NCI-H2107 treated with DMSO at 0.1 percent for 48 hours (cell line): ENCODE measurements around the gene KIF7.
A peak's percentile ranks its signal among the peaks of the same experiment; 100 is the strongest.
"Not testable (repeated sequence)": the region's sequence is repeated elsewhere in the genome, so short reads cannot be mapped to it uniquely, and the experiment has no call there.

Experiments used
- DNase-seq: peaks from one replicate; lab custom pipeline; 2025; ENCODE audit not compliant: unreplicated experiment; lab: John Stamatoyannopoulos, UW

KIF7 gene, protein sequence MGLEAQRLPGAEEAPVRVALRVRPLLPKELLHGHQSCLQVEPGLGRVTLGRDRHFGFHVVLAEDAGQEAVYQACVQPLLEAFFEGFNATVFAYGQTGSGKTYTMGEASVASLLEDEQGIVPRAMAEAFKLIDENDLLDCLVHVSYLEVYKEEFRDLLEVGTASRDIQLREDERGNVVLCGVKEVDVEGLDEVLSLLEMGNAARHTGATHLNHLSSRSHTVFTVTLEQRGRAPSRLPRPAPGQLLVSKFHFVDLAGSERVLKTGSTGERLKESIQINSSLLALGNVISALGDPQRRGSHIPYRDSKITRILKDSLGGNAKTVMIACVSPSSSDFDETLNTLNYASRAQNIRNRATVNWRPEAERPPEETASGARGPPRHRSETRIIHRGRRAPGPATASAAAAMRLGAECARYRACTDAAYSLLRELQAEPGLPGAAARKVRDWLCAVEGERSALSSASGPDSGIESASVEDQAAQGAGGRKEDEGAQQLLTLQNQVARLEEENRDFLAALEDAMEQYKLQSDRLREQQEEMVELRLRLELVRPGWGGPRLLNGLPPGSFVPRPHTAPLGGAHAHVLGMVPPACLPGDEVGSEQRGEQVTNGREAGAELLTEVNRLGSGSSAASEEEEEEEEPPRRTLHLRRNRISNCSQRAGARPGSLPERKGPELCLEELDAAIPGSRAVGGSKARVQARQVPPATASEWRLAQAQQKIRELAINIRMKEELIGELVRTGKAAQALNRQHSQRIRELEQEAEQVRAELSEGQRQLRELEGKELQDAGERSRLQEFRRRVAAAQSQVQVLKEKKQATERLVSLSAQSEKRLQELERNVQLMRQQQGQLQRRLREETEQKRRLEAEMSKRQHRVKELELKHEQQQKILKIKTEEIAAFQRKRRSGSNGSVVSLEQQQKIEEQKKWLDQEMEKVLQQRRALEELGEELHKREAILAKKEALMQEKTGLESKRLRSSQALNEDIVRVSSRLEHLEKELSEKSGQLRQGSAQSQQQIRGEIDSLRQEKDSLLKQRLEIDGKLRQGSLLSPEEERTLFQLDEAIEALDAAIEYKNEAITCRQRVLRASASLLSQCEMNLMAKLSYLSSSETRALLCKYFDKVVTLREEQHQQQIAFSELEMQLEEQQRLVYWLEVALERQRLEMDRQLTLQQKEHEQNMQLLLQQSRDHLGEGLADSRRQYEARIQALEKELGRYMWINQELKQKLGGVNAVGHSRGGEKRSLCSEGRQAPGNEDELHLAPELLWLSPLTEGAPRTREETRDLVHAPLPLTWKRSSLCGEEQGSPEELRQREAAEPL (N-terminal part only)

DNA sequence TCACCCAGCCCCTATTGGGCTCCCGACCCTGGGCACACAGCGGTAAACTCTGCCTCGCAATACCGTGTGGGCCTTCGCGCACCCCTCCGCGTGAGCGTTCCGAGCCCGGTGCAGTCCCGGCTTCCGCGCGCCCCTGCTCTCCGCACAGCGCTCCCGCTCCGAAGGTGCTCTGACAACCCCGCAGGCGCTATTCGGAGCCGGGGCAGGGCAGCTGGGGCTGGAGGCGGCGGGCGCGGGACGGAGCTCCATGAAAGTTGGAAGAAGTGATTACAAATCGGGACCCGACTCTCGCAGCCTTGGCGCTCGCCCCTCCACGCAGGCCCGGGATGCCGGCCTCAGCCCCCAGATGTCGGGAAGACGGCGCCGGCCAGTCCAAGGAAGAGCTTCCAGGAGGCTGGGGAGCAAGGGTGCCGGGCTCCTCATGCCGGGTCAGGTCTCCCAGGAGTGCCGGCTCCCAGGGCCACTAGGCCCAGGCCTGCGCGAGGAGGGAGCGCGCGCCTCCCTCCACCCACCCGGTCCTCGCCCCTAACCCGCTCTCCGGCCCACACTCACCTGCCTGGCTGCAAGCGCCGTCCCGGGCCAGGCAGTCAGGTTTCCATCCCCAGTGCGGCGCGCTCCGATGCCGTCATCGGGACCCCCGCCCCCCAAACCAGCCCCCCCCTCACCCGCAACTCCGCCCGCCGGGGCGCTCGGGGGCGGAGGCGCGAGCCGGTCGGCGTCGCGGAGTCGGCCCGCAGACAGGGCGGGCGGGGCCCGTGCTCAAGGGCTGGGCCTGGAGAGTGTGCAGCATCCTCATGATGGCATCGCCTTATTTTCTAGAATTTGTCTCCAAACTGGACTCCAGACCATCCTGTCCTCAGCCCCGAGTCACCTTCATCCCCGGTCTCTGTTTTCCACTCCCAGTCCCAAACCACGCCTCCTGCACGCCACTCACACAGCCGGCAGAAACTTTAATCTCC is at the start of gene KIF7:
Gene KIF7 (minus strand): TSS at position 621 of the 959 bp plus-strand sequence. CDS start 2,537 bp downstream, outside the sequence.
- no peak for DNase-seq

DNA sequence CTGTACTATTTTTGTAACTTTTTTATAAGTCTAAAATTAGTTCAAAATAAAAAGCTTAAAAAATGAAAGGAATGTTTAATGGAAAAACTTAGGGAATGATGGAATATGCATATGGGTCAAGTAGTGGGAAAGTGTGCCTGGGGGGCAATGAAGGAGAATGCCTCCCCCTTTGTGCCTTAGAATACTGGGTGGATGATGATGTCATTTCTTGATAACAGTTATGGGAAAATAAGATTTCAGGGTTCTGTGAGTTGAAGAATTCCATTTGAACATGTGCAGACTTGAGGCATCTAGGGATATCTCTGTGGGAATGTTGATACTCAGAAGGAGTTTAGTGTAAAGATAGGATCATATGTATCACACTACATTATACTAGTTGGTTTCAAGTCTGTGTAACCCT is 49.1 kb upstream of the KIF7 start:
- no peak for DNase-seq

DNA sequence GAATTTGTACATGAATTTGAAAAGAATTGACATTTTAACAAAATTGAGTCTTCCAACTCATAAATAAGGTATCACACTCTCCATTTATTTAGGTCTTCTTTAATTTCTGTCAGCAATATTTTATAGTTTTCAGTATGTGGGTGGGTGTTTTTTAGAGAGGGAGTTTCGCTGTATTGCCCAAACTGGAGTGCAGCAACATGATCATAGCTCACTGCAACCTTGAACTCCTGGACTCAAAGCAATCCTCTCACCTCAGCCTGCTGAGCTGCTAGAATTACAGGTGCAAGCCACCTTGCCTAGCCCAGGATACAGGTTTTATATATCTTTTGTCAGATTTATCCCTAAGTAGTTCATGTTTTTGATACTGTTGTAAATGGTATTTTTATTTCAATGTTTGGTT is 39.9 kb upstream of the KIF7 start:
- no peak for DNase-seq

DNA sequence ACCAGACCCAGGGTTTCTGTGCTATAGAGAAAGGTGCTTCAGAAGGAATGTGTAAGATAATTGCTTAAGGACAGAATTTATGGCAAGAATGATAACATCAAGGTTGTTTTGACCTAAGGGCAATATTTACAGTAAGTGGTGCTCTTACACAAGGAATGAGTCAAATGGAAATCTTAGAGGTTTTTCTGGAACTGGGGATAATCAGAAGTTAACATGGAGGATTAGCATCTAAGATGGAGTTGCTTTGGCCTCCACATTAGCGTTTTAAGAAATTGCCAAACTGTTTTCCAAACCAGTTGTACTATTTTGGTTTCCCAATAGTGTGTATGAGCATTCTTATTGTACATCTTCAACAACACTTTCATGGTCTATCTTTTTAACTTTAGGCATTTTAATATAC is 38.4 kb upstream of the KIF7 start:
- DNase-seq, result no peak

DNA sequence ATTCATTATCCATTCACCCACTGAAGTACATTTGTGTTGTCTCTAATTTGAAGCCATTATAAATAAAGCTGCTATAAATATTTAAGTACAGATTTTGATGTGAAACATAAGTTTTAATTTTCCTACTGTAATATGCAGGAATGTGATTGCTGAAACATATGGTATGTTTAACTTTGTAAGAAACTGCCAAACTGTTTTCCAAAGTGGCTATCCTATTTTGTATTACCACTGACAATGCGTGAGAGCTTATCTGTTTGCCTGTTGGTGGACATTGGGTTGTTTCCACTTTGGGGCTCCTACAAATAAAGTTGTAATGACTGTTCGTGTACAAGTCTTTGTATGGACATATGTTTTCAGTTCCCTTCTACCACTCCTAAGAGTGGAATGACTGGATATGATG is 37.8 kb upstream of the KIF7 start:
- DNase-seq, result no peak

DNA sequence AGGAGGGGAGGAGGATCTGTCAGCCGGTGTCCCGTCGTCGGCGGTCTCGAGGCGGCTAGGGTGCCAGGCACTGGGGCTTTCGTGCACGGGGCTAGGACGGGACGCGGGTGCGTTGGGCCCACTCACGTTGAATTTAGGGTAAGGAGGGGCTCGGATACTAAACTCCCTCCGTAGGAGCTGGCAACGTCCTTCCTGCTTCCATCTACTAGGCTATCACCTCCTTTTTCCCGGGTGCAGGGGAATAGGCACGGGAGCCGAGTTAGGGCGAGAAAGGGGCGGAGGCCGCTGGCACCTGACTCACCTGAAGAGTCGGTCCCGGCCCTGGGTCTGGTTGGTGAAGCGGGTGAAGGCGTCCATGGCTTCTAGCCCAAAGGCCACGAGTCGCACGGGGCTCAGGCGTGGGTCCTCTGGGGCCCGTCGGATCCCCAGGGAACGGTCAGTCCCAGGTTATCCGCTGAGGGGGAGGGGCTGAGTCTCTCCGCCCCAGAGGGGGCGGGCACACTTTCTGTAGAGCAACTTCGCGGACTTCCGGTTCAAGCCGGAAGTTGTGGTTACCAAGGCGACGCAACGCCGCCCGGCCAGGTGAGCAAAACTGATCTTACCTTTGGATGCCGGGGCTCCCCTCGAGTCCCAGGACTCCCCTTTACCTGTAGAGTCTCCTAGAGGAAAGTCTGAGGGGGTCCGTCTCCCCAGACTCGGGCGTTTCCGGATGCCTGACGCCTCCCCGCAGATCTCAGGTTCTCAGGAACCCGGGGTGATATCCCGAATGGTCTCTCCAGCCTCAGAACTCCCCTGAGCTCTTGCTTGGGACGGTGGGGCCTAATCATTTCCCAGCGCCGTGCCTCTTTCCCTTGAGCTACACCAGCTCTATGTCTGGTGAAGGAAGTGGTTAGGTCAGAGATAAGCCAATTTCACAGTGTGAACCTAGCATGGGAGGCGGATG is 35.3 kb upstream of the KIF7 start, which contains the start of the genes PEX11A and WDR93:
Gene PEX11A (minus strand): TSS at position 479 of the 943 bp plus-strand sequence. CDS start 122 bp downstream, at position 357.
Gene WDR93 (plus strand): TSS at position 536 of the 943 bp plus-strand sequence. CDS start 10,936 bp downstream, outside the sequence.
- peak; percentile 38 for DNase-seq

DNA sequence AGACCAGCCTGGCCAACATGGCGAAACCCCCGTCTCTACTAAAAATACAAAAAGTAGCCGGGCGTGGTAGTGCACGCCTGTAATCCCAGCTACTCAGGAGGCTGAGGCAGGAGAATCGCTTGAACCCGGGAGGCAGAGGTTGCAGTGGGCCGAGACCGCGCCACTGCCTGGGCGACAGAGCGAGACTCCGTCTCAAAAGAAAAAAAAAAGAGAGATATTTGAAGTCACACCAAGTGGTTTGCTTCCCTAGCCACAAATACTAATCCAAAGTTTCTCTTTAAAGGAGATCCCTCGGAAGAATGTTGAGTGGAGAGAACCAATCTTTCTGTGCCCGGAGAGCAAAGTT is 34.6 kb upstream of the KIF7 start:
- DNase-seq, result not testable (repeated sequence)

DNA sequence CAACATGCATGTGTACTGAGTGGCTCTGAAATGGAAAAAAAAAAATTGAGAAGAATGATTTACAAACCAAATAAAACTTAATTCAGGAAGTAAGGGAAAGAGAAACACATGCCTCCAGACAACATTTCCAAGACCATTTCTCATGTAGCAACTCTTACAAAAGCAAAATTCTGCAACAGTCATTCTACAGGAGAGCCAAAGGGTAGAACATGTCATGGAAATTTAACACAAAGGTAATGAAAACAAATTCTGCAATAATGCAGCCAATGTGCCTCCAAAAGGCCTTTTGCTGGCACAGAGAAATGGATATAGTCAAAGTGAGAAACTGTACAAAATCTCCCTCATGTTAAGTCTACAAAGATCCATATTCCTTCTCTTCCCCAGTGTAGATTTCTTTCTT is 31.3 kb upstream of the KIF7 start:
- no peak for DNase-seq

DNA sequence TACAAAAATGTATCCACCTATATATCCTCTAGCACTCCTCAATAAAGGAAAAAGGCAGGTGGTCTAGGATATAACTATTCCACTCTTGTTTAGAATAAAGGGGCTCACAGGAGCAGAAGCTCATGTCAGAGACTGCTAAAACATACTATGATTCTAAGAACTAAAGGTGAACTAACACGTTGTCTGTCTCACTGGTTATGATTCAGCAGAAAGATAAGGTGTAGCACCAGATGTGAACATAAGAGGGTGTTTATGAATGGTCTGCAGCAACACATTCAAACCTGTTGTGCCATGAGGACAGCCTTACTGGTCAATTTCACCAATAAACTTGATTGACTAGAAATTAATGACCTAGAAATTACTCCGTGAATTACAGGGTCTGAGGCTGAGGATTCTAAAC is 30.7 kb upstream of the KIF7 start:
- DNase-seq, result no peak

DNA sequence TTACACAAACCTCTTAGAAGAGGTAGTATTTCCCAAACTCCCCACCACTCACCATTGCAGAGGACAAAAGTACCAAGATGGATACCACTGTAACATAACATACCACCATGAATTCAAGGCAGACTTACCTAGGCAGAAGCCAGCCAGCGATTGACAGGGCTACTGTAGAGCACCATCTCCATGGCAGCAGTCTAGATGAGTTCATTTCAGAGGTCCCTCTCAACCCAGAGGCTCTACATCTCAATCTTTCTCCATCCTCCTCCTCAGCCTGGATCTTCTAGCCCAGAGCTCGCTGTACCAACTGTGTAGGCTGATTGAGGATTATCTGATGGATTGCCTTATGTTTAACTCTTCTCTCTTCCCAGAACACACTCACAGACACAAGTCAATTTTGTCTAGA is 25.9 kb upstream of the KIF7 start:
- no peak for DNase-seq

DNA sequence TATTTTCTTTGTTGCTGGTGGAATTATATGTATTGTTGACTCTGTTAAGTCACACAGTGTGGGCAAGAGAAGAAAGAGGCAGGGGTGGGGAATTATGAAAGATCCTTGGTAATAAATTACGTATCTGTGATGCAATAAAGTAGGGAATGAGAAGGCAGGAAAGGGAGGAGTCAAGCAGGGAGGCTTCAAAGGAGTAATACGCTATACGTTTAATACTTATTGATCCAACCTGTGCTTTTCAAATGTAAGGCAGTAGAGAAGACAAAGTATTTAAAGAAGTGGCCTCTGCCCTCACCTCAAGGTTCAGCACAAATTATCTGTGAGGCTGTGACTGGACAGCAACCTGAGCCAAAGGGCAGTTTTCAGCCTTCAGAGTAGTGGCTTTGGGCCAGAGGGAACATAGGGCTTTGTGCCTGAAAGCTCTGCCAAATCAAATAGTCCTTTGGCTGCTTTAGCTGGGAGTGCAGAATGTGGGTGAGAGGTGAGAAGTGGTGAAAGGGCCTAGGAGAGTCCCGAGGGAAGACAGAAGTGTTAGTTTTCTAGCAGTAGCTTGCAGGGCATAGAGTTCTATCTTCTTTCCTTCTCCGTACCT is 25.1 kb upstream of the KIF7 start:
- DNase-seq, result no peak

DNA sequence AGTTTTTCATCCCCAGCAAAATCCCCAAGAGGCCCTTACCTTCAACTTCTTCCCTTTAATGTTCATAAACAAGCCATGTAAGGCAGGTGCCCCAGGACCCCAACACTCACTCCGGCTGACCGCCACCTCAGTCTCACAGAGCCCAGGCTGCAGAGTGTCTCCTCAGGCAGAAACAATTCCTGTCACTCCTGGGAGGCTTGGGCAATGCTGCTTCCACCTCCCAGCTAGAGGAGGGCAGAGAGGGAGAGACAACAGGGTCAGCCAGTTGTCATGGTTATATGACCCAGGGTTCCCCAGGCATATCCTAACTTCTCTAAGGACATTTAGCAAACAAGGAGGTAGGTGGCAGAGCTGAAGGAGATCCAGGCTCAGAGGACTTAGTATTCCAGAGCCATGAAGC is 23.9 kb upstream of the KIF7 start, which contains the start of gene PLIN1:
Gene PLIN1 (minus strand): TSS at position 156 of the 400 bp plus-strand sequence. CDS start 1,878 bp downstream, outside the sequence.
- no peak for DNase-seq

DNA sequence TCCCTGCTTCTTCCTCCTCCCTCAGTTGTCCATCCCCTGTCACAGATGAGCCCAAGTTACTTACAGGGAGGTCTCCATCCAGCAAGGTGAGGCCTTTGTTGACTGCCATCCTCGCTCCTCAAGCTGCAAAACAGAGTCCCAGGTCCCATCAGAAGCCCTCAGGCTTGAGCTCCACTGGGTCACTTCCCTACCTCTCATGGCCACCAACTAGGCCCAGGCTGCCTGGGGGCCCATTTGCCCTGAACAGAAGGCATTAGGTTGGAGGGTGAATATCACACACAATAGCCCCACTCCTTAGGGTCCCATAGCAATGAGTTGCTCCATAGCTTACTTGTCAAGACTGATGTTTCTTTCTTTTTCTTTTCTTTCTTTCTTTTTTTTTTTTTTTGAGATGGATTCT is 22.1 kb upstream of the KIF7 start:
- no peak for DNase-seq

DNA sequence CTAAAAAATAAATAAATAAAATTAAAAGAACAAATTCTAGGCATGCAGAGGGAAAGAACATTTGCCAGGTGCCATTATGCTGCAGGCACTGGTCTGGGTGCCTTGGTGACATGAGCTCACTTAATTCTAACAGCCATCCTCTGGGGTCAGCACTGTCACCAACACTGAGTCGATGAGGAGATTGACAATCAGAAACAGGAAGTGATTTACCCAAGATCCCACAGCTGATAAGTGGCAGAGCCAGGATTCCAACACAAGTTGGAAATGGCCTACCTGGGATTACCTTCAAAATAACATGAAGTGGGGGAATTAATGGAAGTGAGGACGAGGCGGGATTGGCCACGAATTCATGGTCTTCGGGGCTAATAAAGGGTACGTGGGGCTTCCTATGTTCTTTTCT is 20.3 kb upstream of the KIF7 start:
- no peak for DNase-seq

DNA sequence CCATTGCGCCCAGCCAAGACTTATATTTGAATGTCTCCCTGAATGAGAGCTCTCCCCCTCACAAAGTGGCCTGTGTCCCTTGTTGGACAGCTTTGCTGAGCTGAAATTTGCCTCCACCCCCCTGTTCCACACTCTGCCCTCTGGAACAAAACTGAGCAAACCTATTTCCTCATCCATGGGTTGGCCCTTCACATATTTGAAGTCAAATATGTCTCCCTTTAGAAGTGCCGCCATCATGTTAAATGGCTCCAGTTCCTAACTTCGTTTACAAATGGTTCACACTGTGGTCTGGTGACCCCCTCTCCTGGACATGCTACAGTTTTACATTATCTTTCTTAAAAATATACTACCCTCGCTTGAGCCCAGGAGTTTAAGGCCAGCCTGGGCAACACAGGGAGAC is 19.3 kb upstream of the KIF7 start:
- DNase-seq, result no peak

DNA sequence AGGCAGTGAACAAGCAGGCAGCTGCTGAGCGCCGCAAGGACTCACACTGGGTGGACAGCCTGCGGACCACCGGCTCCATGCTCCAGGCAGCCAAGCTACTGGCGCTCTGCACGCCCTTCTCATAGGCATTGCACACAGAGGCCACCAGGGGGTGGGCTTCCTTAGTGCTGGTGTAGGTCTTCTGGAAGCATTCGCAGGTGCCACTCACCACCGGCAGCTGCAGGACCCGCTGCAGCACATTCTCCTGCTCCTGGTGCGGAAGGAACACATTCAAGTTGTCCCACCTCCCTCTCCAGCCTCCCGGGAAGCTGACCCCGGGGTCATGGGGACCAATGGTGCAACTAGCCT is 17.9 kb upstream of the KIF7 start:
- no peak for DNase-seq

DNA sequence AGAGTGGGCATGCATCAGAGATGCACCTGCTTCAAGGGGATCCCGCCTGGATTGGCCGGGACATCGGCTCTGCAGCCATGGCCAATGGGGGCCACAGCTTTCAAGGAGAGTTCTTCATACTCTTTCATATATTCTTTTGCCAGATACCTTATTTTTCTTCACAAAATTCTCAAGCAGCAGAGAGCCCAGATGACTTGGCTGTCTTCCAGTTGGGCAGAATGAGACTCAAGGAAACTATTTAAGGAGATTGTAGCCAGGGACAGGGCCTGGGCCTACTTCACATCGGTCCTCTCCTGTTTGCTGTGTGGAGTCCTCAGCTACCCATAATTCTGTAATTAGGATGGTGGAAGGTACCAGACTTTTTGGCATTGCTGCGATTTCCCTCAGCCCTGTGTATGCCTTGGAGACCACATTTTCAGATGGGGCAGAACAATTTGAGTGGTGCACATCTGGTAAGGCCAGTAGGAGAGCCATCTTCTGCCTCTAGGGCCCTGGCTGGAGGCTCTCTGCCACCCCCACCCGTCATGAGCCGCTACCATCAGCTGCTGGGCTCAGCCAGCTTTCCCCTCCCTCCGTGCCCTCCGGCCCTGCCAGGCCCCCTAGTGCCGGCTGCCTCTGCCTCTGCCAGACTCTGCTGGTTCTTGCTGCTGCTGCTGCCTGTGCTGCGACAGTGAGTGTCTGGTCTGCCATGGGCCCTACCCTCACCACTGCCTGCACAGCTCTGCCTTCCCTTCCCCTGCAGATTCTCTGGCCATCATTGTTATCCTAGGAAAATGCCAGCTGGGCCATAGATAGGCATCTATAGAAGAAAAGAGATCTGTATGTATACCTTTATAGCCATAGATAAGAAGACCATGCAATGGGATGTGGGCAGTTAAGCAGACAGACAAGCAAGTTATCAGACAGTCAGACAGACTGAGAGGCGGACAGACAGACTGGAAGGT is 17.2 kb upstream of the KIF7 start:
- DNase-seq, result no peak
